ENCODE results near the gene SPA17. TPM values are rescaled to one million over a fixed set of nuclear protein-coding genes. Genes with fewer than 3 reads are reported as not detected.
A peak's percentile ranks its signal among the peaks of the same experiment; 100 is the strongest.

Gene SPA17
- total RNA-seq, 2 donors from 2014 or later: 2.5 to 2.6 TPM

DNA sequence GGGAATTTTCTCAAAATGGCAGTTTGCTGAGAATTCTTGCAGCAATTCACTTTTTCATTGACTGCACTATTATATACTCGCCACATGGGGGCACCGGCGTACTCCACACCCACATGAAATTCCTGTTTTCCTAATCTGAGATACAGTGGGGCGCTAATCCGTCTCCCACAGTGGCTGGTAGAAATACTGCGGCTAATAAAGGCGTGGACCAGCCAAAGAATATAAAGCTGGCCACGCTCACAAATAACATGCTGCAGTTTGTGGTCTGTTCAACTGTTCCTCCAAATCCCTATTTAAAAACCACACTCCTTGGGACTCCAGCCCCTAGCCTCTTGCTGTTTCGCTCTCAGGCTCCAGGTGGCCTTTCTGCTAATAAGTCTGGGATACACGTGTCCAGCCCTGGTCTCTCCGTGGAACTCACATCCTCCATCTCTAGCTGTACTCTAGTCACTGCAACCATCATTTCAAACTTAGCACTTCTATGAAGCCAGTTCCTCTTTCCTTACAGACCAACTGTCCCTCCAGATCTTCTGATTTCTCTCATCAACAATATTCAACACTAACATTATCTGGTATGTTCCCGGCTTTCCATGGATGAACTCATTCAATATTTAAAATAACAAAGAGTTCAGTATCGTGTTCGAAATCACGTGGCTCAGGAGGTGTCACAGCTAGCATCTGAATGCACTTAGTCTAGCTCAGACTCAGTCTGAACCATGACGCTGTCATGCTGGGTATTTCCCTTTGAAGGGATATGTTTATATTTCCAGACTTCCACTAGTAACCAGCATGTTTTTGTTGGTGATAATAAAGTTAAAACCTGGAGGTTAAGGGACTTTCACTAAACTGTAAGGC, 29.1 kb upstream of the SPA17 start:
- Mint-ChIP-seq H3K9me3 (no peaks in the 10 kb centered on the region), H3K27me3 (ENCODE audit: low read depth) (no peaks in the 10 kb centered on the region), H3K36me3 (ENCODE audit: insufficient read depth in 2 of 2) (peaks cover 0 to 3% of the 10 kb centered on the region in 2 donors), H3K27ac (no peak overlapping the region), H3K4me1 (ENCODE audit: low read depth) (no peaks in the 10 kb centered on the region), H3K4me3 (no peak overlapping the region)
- ATAC-seq (replicated peaks in 1 of 2): peak in 1 of 2 donors; percentile 39
- peak; percentile 2 to 6 for DNase-seq

DNA sequence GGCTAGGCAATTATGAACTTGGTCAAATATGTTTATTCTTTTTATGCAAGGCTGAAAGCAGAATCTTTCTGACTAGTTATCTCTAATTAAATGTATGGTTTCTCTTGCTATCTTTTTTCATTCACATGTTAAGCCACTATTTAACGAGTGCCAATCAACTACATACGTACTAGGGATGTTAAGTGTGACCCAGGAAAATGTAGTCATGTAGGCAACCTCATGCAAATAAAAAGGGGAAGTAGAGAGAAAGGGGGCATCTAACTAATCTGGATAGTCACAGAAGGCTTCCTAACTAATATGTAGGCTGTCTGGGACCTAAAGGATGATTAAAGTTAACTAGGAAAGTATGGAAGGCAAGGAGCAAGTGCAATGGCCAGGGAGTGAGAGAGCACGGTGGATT, 27.6 kb upstream of the SPA17 start:
- Mint-ChIP-seq H3K9me3 (no peaks in the 10 kb centered on the region), H3K4me1 (ENCODE audit: low read depth) (no peaks in the 10 kb centered on the region), H3K27me3 (ENCODE audit: low read depth) (no peaks in the 10 kb centered on the region), H3K27ac (no peak overlapping the region), H3K36me3 (ENCODE audit: insufficient read depth in 2 of 2) (no peaks in the 10 kb centered on the region), H3K4me3 (no peak overlapping the region)
- ATAC-seq (replicated peaks in 1 of 2) (no peak), DNase-seq (no peak)

DNA sequence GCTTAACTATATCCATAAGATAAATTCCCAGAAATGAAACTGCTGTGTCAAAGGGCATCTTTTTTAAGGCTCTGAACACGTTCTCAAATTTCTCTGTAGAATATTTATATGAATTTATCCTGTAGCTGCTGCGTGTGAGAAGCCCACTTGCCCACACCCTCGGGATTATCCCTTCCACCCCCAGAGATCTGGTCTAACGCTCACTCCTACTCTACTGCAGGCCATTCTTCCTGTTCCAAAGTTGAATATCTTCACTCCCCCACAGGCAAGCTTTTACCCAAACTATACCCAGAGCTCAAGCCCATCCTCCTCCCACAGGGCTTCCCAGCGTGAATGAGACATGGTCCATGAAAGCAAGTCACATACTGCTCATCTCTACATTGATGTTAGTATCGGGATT, 25.1 kb upstream of the SPA17 start:
- Mint-ChIP-seq H3K9me3 (no peaks in the 10 kb centered on the region), H3K36me3 (ENCODE audit: insufficient read depth in 2 of 2) (peaks cover 0 to 2% of the 10 kb centered on the region in 2 donors), H3K27me3 (ENCODE audit: low read depth) (no peaks in the 10 kb centered on the region), H3K4me1 (ENCODE audit: low read depth) (no peaks in the 10 kb centered on the region), H3K27ac (no peak overlapping the region), H3K4me3 (no peak overlapping the region)
- no peak for DNase-seq
- no peak for ATAC-seq (replicated peaks in 1 of 2)

DNA sequence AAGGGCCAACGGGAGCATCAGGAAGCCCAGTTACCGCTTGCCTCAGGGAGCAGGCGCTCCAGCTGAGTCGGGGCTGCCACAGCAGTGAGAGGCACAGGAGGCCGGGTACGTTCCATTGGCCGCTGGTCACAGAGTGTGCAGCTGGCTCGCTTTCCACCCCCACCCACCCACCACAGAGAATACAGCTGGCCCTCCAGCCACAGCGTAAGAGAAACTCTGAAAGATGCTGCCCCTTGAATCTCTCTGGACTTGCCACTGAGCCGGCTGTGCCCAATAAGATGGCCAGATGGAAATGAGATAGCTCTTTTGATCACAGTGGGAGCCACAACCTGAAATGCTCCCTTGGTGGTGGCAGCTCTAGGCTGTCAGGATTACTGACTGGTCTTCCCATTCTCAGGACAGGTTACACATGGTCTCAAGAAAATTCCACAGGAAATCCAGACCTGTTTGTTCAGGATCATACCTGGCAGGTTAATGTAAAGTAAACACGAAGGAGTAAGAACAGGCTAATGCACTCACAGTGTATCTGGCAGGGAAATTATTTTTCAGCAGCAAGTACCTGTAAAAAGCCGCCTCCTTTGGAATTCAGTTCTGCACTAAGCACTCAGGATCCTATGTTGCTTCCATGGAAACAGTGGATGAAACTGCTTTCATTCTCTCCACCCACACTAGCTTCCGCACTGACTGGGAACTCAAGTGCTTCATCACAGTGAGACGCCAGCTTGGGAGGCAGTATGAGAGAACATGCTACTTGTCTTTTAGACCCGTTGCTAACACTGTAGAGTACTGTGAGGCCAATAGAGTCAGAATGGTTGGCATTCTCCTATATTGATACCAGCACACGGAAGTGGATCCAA, 16.7 kb upstream of the SPA17 start:
- Mint-ChIP-seq H3K4me1 (ENCODE audit: low read depth) (no peaks in the 10 kb centered on the region), H3K4me3 (no peak overlapping the region), H3K36me3 (ENCODE audit: insufficient read depth in 2 of 2) (peaks cover 0 to 2% of the 10 kb centered on the region in 2 donors), H3K27ac (no peak overlapping the region), H3K27me3 (ENCODE audit: low read depth) (no peaks in the 10 kb centered on the region), H3K9me3 (no peaks in the 10 kb centered on the region)
- DNase-seq: no peak
- no peak for ATAC-seq (replicated peaks in 1 of 2)

DNA sequence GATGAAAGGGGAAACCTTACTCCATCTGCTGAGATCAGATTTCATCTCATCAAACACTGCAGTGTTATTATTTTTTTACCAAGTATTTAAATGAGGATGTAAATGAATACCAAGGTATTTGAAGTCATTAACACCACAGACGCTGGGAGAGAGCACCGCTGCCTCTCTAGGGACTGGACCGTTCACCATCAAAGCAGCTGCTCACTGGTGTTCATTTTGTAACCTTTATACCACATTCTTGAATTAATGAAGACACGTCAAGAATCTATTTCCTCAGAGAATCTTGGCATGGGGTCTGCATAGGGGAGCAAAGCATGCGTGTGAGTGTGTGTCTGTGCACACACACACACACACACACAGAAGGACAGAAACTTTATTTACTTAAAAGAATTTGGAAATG, 15.8 kb upstream of the SPA17 start:
- ATAC-seq (replicated peaks in 1 of 2): no peak
- DNase-seq: no peak
- Mint-ChIP-seq H3K4me3 (no peak overlapping the region), H3K9me3 (no peaks in the 10 kb centered on the region), H3K36me3 (ENCODE audit: insufficient read depth in 2 of 2) (peaks cover 0 to 2% of the 10 kb centered on the region in 2 donors), H3K27me3 (ENCODE audit: low read depth) (no peaks in the 10 kb centered on the region), H3K4me1 (ENCODE audit: low read depth) (no peaks in the 10 kb centered on the region), H3K27ac (no peak overlapping the region)

DNA sequence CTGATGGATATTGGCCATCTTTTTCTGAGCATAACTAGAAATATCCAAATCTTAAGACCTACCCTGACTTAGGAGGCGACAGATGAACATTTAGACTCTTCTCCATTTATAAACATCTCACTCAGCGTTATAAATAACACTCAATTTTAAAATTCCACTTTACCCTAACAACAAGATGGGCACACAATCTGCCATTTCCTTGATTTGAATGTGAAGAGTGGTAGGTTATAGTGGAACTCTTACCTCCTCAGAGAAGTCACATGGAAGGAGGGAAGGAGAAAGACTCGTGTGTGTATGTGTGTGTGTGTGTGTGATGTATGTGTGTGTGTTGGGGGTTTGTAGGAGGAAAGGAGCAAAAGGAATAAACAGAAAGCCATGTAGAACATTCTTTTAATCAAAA, 15.2 kb upstream of the SPA17 start:
- Mint-ChIP-seq H3K4me3 (no peak overlapping the region), H3K9me3 (no peaks in the 10 kb centered on the region), H3K27ac (no peak overlapping the region)

DNA sequence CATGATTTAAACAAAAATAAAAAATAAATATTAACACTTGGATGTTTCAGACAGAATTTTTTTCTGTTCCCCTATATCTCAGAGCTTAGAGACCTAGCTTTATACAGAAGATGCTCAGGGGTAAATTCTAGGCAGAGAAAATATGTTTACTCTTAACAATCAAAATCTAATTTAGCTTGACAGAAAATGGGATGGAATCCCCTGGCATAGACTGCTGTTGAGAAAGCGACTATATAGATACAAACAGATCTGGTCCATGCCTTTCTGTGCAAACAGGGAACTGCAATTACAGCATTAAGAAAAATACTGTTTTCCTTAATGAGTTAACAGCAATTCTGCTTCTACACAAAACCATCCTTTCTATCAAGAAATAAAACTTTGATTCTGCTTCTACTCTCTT, 14.7 kb upstream of the SPA17 start:
- no peak overlapping the region for H3K27ac Mint-ChIP-seq
- no peak overlapping the region for H3K4me3 Mint-ChIP-seq

More for the DNA sequence above, 15.2 kb upstream of the SPA17 start:
- H3K4me1 Mint-ChIP-seq (ENCODE audit: low read depth): no peaks in the 10 kb centered on the region
- ATAC-seq (replicated peaks in 1 of 2) (no peak), DNase-seq (no peak)
- H3K27me3 Mint-ChIP-seq (ENCODE audit: low read depth): no peaks in the 10 kb centered on the region
- H3K36me3 Mint-ChIP-seq (ENCODE audit: insufficient read depth in 2 of 2): no peaks in the 10 kb centered on the region

DNA sequence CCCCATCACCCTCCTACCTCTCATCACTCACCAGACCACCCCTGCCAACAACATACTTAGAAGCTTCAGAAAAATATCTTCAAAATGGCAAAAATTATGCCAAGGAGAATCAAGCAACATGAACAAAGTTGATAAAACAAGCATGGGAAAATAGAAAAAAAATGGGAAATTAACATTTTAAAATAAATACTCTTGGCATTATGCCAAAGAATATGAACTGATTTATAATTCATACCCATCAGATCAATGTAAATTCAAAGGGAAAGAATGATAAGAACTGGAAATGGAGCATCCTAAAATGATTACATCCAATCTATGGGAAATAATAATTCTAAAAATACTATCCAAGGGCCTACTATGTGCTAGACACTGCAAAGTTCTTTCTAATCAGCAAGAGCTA, 12.2 kb upstream of the SPA17 start:
- Mint-ChIP-seq H3K27ac (no peak overlapping the region), H3K9me3 (no peaks in the 10 kb centered on the region), H3K27me3 (ENCODE audit: low read depth) (no peaks in the 10 kb centered on the region), H3K36me3 (ENCODE audit: insufficient read depth in 2 of 2) (no peaks in the 10 kb centered on the region), H3K4me3 (no peak overlapping the region), H3K4me1 (ENCODE audit: low read depth) (no peaks in the 10 kb centered on the region)
- DNase-seq (no peak), ATAC-seq (replicated peaks in 1 of 2) (no peak)

More for the DNA sequence above, 14.7 kb upstream of the SPA17 start:
- no peaks in the 10 kb centered on the region for H3K9me3 Mint-ChIP-seq
- ATAC-seq (replicated peaks in 1 of 2) (no peak), DNase-seq (no peak)
- H3K4me1 Mint-ChIP-seq (ENCODE audit: low read depth): no peaks in the 10 kb centered on the region
- no peaks in the 10 kb centered on the region for H3K27me3 Mint-ChIP-seq (ENCODE audit: low read depth)
- H3K36me3 Mint-ChIP-seq (ENCODE audit: insufficient read depth in 2 of 2): no peaks in the 10 kb centered on the region

DNA sequence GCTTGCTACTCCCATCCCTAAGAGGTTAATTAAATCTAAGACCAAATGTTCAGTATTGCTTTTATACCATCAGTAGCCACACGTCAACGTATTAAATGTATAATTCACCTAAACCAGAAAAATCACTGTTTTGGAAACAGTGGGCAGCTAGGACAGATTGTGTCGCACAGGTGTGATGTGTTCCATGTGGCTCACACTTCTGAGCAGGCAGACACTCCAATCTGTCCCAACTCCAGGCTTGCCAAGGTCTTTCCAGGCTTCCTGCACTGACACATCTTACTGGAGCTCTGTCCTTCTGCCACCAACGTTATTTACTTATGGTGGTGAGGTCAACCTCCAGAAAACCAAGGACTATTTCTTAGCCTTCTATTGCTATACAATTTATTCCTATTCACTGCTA, 11.6 kb upstream of the SPA17 start:
- Mint-ChIP-seq H3K4me1 (ENCODE audit: low read depth) (no peaks in the 10 kb centered on the region), H3K36me3 (ENCODE audit: insufficient read depth in 2 of 2) (no peaks in the 10 kb centered on the region), H3K4me3 (no peak overlapping the region), H3K27me3 (ENCODE audit: low read depth) (no peaks in the 10 kb centered on the region), H3K27ac (no peak overlapping the region), H3K9me3 (no peaks in the 10 kb centered on the region)
- no peak for DNase-seq
- ATAC-seq (replicated peaks in 1 of 2): no peak

DNA sequence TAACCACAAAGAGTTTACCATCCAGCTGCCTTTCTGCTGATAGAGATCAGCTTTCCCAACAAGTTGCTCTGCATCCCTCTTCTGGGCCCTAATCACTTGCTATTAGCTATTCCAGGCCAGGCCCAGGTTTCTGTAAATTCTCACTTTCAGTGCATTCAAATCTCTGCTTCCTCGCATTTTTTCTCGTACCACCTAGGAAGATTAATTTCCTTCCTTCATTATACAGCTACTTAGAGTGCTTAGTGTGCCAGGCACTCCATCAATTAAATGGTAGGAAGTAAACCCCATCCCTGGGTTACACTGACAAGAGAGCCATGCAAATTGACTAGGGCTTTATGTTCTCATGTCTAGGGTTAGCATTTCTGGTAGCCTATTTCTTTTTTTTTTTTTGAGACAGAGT, 9.8 kb upstream of the SPA17 start:
- H3K27ac Mint-ChIP-seq: no peak overlapping the region
- no peak for ATAC-seq (replicated peaks in 1 of 2)
- no peaks in the 10 kb centered on the region for H3K36me3 Mint-ChIP-seq (ENCODE audit: insufficient read depth in 2 of 2)
- no peaks in the 10 kb centered on the region for H3K4me1 Mint-ChIP-seq (ENCODE audit: low read depth)
- no peak overlapping the region for H3K4me3 Mint-ChIP-seq
- no peaks in the 10 kb centered on the region for H3K27me3 Mint-ChIP-seq (ENCODE audit: low read depth)
- H3K9me3 Mint-ChIP-seq: no peaks in the 10 kb centered on the region
- DNase-seq: no peak

DNA sequence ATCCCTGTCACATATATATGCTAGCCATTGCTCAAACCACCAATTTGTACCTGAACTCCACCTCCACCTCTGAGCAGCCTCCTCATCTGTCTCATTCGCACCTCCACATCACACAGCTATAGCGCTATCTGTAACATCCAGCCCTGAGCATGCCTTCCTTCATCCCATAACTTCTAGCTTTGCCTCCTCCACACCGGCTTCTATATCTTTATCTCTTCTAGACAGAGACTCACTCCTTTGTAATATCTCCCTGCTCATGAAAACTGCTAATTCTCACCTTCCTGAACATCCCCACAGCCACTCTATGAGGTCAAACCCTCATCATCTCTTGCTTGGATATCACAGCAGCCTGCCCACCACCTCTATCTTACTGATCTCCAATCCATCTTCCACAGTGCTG, 6.1 kb upstream of the SPA17 start:
- ATAC-seq (replicated peaks in 1 of 2): no peak
- Mint-ChIP-seq H3K4me3 (no peak overlapping the region), H3K27ac (no peak overlapping the region), H3K27me3 (ENCODE audit: low read depth) (no peaks in the 10 kb centered on the region), H3K36me3 (ENCODE audit: insufficient read depth in 2 of 2) (peaks cover 0 to 3% of the 10 kb centered on the region in 2 donors), H3K4me1 (ENCODE audit: low read depth) (peaks cover 15% of the 10 kb centered on the region), H3K9me3 (peaks cover 0 to 1% of the 10 kb centered on the region in 2 donors)
- no peak for DNase-seq

DNA sequence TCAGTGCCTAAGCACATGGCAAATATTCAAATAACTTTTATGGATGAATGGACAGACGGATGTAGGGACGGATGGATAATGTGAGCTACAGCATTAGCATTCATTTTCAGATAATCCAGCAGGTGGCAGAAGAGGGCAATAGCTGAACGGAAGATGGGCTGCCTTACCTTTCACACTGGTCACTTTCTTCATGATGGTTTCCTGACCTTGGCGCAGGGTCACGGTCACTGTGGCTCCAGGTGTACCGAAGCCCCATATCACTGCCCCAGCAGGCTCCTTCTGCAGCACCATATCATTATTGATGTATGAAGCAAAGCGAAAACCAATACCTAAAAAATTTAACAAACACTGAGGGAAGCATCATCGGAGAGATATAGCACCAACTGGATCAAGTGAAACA, 4.5 kb upstream of the SPA17 start:
- Mint-ChIP-seq H3K27me3 (ENCODE audit: low read depth) (no peaks in the 10 kb centered on the region), H3K27ac (no peak overlapping the region), H3K36me3 (ENCODE audit: insufficient read depth in 2 of 2) (peaks cover 0 to 3% of the 10 kb centered on the region in 2 donors), H3K9me3 (peaks cover 0 to 1% of the 10 kb centered on the region in 2 donors), H3K4me1 (ENCODE audit: low read depth) (peaks cover 26% of the 10 kb centered on the region), H3K4me3 (no peak overlapping the region)
- ATAC-seq (replicated peaks in 1 of 2) (no peak), DNase-seq (peak; percentile 49 to 52)

DNA sequence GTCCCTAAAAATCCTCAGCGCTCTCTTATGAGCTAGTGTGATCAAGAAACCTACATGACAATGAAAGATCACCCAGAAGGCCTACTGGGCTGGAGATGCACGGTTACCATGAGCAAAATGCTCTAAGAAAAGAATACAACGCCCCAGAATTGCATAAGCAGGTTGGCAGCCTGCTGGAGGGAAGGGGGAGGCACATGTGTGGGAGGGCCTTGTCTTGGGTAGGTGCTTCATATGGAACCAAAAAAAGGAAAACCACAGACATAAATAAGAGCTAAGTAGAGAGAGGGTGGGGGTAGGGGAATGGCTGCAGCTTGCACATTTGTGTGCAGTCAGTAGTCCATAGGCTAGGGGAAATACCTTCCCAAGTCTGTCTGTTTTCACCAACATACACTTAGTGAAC, 3.0 kb upstream of the SPA17 start:
- no peaks in the 10 kb centered on the region for H3K27me3 Mint-ChIP-seq (ENCODE audit: low read depth)

More for the DNA sequence above, 3.0 kb upstream of the SPA17 start:
- ATAC-seq (replicated peaks in 1 of 2) (no peak), DNase-seq (peak; percentile 4 to 29)
- Mint-ChIP-seq H3K4me3 (peak overlapping the region in 1 of 2 donors; percentile 22), H3K27ac (no peak overlapping the region), H3K36me3 (ENCODE audit: insufficient read depth in 2 of 2) (peaks cover 0 to 3% of the 10 kb centered on the region in 2 donors), H3K4me1 (ENCODE audit: low read depth) (peaks cover 34% of the 10 kb centered on the region), H3K9me3 (peaks cover 0 to 1% of the 10 kb centered on the region in 2 donors)
